ENCODE measurements around the gene PSG4. TPM values are rescaled to one million over a fixed set of nuclear protein-coding genes. Genes with fewer than 3 reads are reported as not detected.
"Not testable (repeated sequence)": the region's sequence is repeated elsewhere in the genome, so short reads cannot be mapped to it uniquely, and the experiment has no call there.

Gene PSG4
- total RNA-seq, 1 experiment from 2014 or later, result not detected

DNA sequence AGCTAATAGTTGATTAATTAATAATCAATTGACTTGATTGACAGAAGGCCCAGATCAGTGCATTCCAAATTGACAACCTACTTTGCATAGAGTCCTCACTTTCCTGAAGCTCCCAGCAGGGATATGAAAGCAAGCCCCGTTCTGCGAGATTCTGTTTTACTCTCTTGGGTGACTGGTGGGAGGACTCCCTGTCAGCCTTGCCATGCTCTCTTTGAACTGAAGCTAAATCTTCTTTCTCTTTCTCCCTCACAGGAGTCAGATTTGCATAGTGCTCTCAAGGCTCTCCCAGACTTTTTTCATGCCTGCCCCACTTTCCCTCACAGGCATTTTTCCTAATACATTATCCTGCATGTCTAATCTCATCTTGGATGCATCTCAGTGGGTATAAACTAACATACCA is 10.4 kb upstream of the PSG4 start:
- H3K4me2 ChIP-seq (ENCODE audit: insufficient read depth, insufficient read length, low read length); H3K9me3 ChIP-seq (ENCODE audit: control insufficient read depth, low read depth, low read length); H4K20me1 ChIP-seq (ENCODE audit: control insufficient read depth, insufficient read depth, insufficient read length); H3K4me1 ChIP-seq (ENCODE audit: insufficient read depth, low read length); H3K4me3 Mint-ChIP-seq; H3K27me3 Mint-ChIP-seq (ENCODE audit: low read depth); H3K14ac ChIP-seq (ENCODE audit: insufficient read depth, low read length); H2BK20ac ChIP-seq (ENCODE audit: low read depth, low read length, poor library complexity, severe bottlenecking); H3K4me1 Mint-ChIP-seq; DNase-seq; H3K9ac ChIP-seq (ENCODE audit: extremely low read depth, insufficient read length, low read length); H4K8ac ChIP-seq (replicated peaks; ENCODE audit: insufficient read length, low read depth, low read length); H2BK120ac ChIP-seq (ENCODE audit: low read depth, low read length, poor library complexity, severe bottlenecking); H3K23ac ChIP-seq (ENCODE audit: insufficient read length, low read depth, low read length); H3K27ac ChIP-seq (ENCODE audit: insufficient read length, low read depth, low read length); H3K27ac Mint-ChIP-seq; H3K23me2 ChIP-seq (ENCODE audit: insufficient read length, low read depth, low read length, poor library complexity, severe bottlenecking); H2BK15ac ChIP-seq (ENCODE audit: low read depth, low read length); H2AFZ ChIP-seq (ENCODE audit: low read length); H4K5ac ChIP-seq (ENCODE audit: insufficient read length, low read depth, low read length); H3K79me1 ChIP-seq (ENCODE audit: insufficient read depth, low read depth, low read length, poor library complexity, severe bottlenecking); H3K27me3 ChIP-seq (ENCODE audit: insufficient read depth, low read length); H3T11ph ChIP-seq (ENCODE audit: low read length); H3K36me3 Mint-ChIP-seq (ENCODE audit: insufficient read depth in 1 of 3, low read depth in 3 of 3); H3K18ac ChIP-seq (ENCODE audit: insufficient read length, low read depth, low read length); H3K56ac ChIP-seq (ENCODE audit: insufficient read length, low read depth, low read length); H2AK5ac ChIP-seq (ENCODE audit: insufficient read length, low read length); H2BK12ac ChIP-seq (ENCODE audit: insufficient read length, low read depth, low read length); H3K4ac ChIP-seq (ENCODE audit: low read depth, low read length); H2BK5ac ChIP-seq (ENCODE audit: insufficient read length, low read length); H4K91ac ChIP-seq (ENCODE audit: insufficient read length, low read depth, low read length); H3K79me2 ChIP-seq (ENCODE audit: insufficient read depth, low read length): not testable (repeated sequence)
- peaks cover 40 to 53% of the 10 kb centered on the region in 2 experiments for H3K9me3 Mint-ChIP-seq
- WGBS (ENCODE audit: extremely low coverage, insufficient read length, low lambda C conversion rate), result no CpG with 5 or more reads among the region's 2 CpGs
